ENCODE data around the gene OSTF1. TPM values are rescaled to one million over a fixed set of nuclear protein-coding genes. Genes with fewer than 3 reads are reported as not detected.

Gene OSTF1
- total RNA-seq, 1 donor from 2014 or later, result 38.4 TPM

DNA sequence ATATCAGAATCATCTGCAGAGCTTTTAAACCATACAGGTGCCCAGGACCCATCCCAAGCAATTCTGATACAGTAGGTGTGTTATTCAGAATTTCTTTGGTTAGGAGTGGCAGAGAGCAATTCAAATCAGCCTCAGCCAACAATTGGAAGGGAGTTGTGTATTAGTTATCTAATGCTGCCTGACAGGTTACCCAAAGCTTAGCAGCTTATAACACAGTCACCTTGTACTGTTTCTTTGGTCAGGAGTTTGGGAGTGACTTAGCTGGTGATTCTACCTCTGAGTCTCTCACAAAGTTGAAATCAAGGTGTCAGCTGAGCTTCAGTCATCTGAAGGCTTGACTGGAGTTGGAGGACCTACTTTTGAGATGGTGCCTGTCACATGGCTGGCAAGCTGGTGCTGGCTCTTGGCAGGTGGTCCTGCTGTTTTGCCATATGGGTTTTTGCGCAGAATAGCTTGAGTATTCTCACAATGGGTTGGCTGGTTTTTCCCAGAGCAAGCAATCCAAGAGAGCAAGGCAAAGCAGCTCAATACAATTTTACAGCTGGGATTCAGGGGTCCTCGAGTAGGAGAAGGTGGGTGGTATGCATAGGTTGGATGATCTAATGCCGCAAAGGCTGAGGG lies 41.5 kb upstream of the OSTF1 start:
- no peak for DNase-seq
- H3K27ac Mint-ChIP-seq (ENCODE audit: unreplicated experiment), result no peak overlapping the region
- H3K9me3 Mint-ChIP-seq (ENCODE audit: unreplicated experiment), result peaks cover 2% of the 10 kb centered on the region
- no peaks in the 10 kb centered on the region for H3K4me1 Mint-ChIP-seq (ENCODE audit: low read depth, unreplicated experiment)
- TF ChIP-seq, protein P1, sequence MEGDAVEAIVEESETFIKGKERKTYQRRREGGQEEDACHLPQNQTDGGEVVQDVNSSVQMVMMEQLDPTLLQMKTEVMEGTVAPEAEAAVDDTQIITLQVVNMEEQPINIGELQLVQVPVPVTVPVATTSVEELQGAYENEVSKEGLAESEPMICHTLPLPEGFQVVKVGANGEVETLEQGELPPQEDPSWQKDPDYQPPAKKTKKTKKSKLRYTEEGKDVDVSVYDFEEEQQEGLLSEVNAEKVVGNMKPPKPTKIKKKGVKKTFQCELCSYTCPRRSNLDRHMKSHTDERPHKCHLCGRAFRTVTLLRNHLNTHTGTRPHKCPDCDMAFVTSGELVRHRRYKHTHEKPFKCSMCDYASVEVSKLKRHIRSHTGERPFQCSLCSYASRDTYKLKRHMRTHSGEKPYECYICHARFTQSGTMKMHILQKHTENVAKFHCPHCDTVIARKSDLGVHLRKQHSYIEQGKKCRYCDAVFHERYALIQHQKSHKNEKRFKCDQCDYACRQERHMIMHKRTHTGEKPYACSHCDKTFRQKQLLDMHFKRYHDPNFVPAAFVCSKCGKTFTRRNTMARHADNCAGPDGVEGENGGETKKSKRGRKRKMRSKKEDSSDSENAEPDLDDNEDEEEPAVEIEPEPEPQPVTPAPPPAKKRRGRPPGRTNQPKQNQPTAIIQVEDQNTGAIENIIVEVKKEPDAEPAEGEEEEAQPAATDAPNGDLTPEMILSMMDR (IDR thresholded peaks at IDR 0.05; ENCODE audit: partially characterized antibody, unreplicated experiment), result no peak
- H3K4me3 Mint-ChIP-seq (ENCODE audit: unreplicated experiment), result no peak overlapping the region
- no peaks in the 10 kb centered on the region for H3K36me3 Mint-ChIP-seq (ENCODE audit: unreplicated experiment)
- H3K27me3 Mint-ChIP-seq (ENCODE audit: unreplicated experiment), result no peaks in the 10 kb centered on the region

DNA sequence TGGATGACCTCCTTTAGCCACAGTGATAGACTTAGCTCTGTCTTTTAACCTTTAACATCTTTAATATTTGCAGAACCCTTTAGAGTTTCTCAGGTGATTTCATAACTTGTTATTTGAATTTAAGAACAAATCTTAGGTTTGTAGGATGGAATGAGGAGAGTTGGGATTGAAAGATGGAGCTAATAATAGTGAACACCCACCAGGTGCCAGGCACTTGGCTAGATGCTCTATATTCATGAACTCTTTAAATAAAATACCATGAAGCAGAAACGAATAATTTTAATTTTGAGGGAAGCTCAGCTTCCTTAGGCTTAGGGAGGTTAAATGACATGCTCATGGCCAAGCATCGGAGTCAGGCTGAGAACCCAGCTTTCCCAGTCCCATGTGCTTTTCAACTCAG lies 40.8 kb upstream of the OSTF1 start:
- TF ChIP-seq, protein P1 (IDR thresholded peaks at IDR 0.05; ENCODE audit: partially characterized antibody, unreplicated experiment), result no peak
- H3K4me3 Mint-ChIP-seq (ENCODE audit: unreplicated experiment), result no peak overlapping the region
- no peaks in the 10 kb centered on the region for H3K4me1 Mint-ChIP-seq (ENCODE audit: low read depth, unreplicated experiment)
- H3K27me3 Mint-ChIP-seq (ENCODE audit: unreplicated experiment), result no peaks in the 10 kb centered on the region
- no peaks in the 10 kb centered on the region for H3K36me3 Mint-ChIP-seq (ENCODE audit: unreplicated experiment)
- no peak overlapping the region for H3K27ac Mint-ChIP-seq (ENCODE audit: unreplicated experiment)
- peaks cover 2% of the 10 kb centered on the region for H3K9me3 Mint-ChIP-seq (ENCODE audit: unreplicated experiment)
- DNase-seq, result no peak

DNA sequence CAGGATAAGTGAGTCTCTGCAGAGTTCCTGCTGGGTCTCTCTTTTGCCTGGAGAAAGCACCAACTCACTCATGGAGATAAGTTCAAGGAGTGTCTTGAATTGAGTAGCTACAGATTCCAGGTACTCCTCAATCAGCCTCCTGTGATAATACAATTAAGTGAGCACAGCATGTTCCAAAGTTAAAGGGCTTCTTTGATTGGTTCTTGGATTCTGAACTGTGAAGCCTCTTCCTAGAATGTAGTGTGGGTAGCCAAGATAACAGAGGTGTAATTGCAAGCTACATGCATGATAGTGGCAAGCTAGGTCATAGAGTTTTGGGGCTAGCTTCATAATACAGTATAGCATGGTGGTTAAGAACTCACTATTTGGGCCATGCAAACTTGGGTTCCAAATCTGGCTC lies 37.0 kb upstream of the OSTF1 start:
- H3K27me3 Mint-ChIP-seq (ENCODE audit: unreplicated experiment), result no peaks in the 10 kb centered on the region
- no peak overlapping the region for H3K27ac Mint-ChIP-seq (ENCODE audit: unreplicated experiment)
- no peak for DNase-seq
- no peaks in the 10 kb centered on the region for H3K4me1 Mint-ChIP-seq (ENCODE audit: low read depth, unreplicated experiment)
- no peaks in the 10 kb centered on the region for H3K36me3 Mint-ChIP-seq (ENCODE audit: unreplicated experiment)
- H3K4me3 Mint-ChIP-seq (ENCODE audit: unreplicated experiment), result no peak overlapping the region
- TF ChIP-seq, protein P1 (IDR thresholded peaks at IDR 0.05; ENCODE audit: partially characterized antibody, unreplicated experiment), result no peak
- peaks cover 2% of the 10 kb centered on the region for H3K9me3 Mint-ChIP-seq (ENCODE audit: unreplicated experiment)

DNA sequence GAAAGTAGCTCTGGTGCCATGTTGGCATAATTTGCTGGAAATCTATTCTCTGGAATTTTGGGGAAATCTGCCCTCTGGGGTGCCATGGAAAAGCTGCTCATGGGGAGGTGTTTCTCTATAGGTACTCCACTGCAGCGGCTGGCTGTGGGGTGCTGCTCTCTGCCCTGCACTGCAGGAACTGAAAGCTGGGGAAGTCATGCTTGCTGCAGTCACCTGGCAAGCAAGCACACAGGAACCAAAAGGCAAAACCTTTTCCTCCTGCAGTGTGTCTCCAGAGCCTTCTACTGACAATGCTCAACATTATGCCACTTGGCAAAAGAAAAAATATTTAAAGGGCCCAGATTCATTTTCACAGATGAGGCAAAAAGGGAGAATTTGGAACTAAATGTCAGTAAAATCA lies 34.4 kb upstream of the OSTF1 start:
- TF ChIP-seq, protein P1 (IDR thresholded peaks at IDR 0.05; ENCODE audit: partially characterized antibody, unreplicated experiment), result no peak
- H3K27ac Mint-ChIP-seq (ENCODE audit: unreplicated experiment), result no peak overlapping the region
- peaks cover 4% of the 10 kb centered on the region for H3K9me3 Mint-ChIP-seq (ENCODE audit: unreplicated experiment)
- H3K4me3 Mint-ChIP-seq (ENCODE audit: unreplicated experiment), result no peak overlapping the region
- H3K36me3 Mint-ChIP-seq (ENCODE audit: unreplicated experiment), result no peaks in the 10 kb centered on the region
- no peaks in the 10 kb centered on the region for H3K4me1 Mint-ChIP-seq (ENCODE audit: low read depth, unreplicated experiment)
- no peaks in the 10 kb centered on the region for H3K27me3 Mint-ChIP-seq (ENCODE audit: unreplicated experiment)
- no peak for DNase-seq

DNA sequence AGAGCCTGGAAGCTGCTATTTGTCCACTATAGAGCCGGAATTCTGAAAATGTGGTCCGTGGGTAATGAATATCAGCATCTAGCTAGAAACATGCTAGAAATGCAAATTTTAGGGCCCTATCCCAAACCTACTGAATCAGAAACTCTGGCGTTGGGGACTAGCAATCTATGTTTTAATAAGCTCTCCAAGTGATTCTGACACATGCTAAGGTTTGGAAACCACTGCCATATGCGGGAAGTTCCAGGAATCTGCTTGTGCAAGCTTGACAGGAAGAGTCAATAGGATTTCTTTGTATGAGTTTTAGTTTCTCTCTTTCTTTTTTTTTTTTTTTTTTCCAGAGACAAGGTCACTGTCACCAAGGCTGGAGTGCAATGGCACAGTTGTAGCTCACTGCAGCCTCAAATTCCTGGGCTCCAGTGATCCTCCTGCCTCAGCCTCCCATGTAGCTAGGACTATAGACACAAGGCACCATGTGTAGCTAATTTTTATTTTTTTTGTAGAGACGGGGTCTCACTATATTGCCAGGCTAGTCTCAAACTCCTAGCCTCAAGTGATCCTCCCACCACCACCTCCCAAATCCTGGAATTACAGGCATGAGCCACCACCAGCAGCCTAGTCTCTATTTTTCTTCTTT lies 33.8 kb upstream of the OSTF1 start:
- H3K27me3 Mint-ChIP-seq (ENCODE audit: unreplicated experiment), result no peaks in the 10 kb centered on the region
- H3K9me3 Mint-ChIP-seq (ENCODE audit: unreplicated experiment), result peaks cover 4% of the 10 kb centered on the region
- DNase-seq, result no peak
- H3K4me3 Mint-ChIP-seq (ENCODE audit: unreplicated experiment), result no peak overlapping the region
- no peaks in the 10 kb centered on the region for H3K4me1 Mint-ChIP-seq (ENCODE audit: low read depth, unreplicated experiment)
- H3K36me3 Mint-ChIP-seq (ENCODE audit: unreplicated experiment), result no peaks in the 10 kb centered on the region
- TF ChIP-seq, protein P1 (IDR thresholded peaks at IDR 0.05; ENCODE audit: partially characterized antibody, unreplicated experiment), result no peak
- H3K27ac Mint-ChIP-seq (ENCODE audit: unreplicated experiment), result no peak overlapping the region
